Parathyroid adenoma (tissue), 2 donors: Measurements from ENCODE around the gene SCN4B.

Source experiments
- H2AFZ ChIP-seq: fragments of 300-600 bp; sonication (generic); one replicate; pipeline ENCODE4 v1.7.0; 2017; ENCODE audit warnings: antibody characterized with exemption, mild to moderate bottlenecking
- H3K27ac ChIP-seq: fragments of 300-600 bp; sonication (generic); one replicate; pipeline ENCODE4 v1.7.0; 2017
- H3K27me3 ChIP-seq: fragments of 300-600 bp; sonication (generic); one replicate; pipeline ENCODE4 v1.7.0; 2017; ENCODE audit warnings: low read length; ENCODE audit not compliant: control insufficient read depth, insufficient read depth
- H3K36me3 ChIP-seq: fragments of 300-600 bp; sonication (generic); one replicate; pipeline ENCODE4 v1.7.0; 2017; ENCODE audit warnings: low read length; ENCODE audit not compliant: control insufficient read depth, insufficient read depth
- H3K4me1 ChIP-seq: fragments of 300-600 bp; sonication (generic); one replicate; pipeline ENCODE4 v1.7.0; 2017; ENCODE audit warnings: control low read depth
- H3K4me2 ChIP-seq: fragments of 300-600 bp; sonication (generic); one replicate; pipeline ENCODE4 v1.7.0; 2017; ENCODE audit warnings: low read length
- H3K4me3 ChIP-seq: fragments of 300-600 bp; sonication (generic); one replicate; pipeline ENCODE4 v1.7.0; 2017; ENCODE audit warnings: low read depth, low read length
- H3K79me2 ChIP-seq: fragments of 300-600 bp; sonication (generic); one replicate; pipeline ENCODE4 v1.7.0; 2017; ENCODE audit warnings: control low read depth
- H3K9ac ChIP-seq: fragments of 300-600 bp; sonication (generic); one replicate; pipeline ENCODE4 v1.7.0; 2017; ENCODE audit warnings: mild to moderate bottlenecking
- H3K9me3 ChIP-seq: fragments of 300-600 bp; sonication (generic); one replicate; pipeline ENCODE4 v1.7.0; 2017; ENCODE audit warnings: low read length; ENCODE audit not compliant: control insufficient read depth
- TF ChIP-seq, protein P1 (sequence below): fragments of 300-600 bp; sonication (generic); IDR thresholded peaks from one replicate; pipeline ENCODE4 v1.7.0; 2017; ENCODE audit warnings: antibody characterized with exemption, mild to moderate bottlenecking
- donor health status: primary hyperparathyroidism.

The SCN4B gene

DNA sequence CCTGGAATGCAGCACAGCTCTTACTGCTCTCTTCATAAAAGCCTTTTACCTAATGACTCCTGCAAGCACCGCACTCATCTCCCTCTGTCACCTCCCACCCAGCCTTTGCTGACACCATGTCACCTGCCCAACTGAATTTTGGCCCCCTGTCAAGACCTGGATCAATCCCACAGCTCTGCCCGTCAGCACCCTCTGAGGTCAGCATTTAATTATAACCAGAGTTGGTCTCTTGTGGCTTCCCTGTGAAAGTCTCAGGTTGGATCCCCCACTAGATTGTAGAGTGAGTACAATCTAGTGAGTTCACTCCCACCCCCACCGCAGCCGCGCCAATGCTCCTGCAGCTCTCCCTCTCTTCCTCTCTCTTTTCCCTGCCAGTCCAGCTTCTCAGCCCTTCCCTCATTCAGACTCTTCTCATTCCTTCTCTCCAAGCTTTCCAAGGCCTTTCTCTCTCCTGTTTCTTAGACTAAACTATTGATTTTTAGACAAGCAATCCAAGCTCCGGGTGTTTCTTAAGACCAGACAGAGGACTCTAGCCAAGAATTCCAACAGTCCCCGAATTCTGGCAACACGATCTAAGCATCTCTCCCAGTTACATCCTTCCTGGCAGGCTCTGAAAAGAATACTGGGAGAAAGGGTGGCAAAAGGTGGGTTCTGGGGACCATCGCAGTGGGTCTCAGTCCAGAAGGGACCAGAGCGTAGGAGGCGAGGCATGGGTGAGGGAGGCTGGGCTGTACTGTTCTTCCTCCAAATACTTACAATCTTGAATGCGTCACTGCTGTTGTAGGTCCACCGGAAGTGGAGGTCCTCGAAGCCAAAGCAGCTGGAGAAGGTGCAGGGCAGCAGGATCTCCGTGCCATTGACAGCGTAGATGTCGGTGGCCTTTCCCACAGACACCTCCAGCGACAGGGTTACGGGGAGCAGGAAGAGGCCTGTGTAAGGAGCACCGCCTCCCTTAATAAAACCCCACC lies 8.0 kb downstream of the SCN4B start:
- no peak overlapping the region for H3K9ac ChIP-seq
- no peak overlapping the region for H3K27ac ChIP-seq
- no peaks in the 10 kb centered on the region for H3K79me2 ChIP-seq
- H2AFZ ChIP-seq, result no peak overlapping the region
- no peaks in the 10 kb centered on the region for H3K4me1 ChIP-seq
- no peaks in the 10 kb centered on the region for H3K27me3 ChIP-seq
- H3K9me3 ChIP-seq, result no peaks in the 10 kb centered on the region
- no peak overlapping the region for H3K4me2 ChIP-seq
- TF ChIP-seq, protein P1, sequence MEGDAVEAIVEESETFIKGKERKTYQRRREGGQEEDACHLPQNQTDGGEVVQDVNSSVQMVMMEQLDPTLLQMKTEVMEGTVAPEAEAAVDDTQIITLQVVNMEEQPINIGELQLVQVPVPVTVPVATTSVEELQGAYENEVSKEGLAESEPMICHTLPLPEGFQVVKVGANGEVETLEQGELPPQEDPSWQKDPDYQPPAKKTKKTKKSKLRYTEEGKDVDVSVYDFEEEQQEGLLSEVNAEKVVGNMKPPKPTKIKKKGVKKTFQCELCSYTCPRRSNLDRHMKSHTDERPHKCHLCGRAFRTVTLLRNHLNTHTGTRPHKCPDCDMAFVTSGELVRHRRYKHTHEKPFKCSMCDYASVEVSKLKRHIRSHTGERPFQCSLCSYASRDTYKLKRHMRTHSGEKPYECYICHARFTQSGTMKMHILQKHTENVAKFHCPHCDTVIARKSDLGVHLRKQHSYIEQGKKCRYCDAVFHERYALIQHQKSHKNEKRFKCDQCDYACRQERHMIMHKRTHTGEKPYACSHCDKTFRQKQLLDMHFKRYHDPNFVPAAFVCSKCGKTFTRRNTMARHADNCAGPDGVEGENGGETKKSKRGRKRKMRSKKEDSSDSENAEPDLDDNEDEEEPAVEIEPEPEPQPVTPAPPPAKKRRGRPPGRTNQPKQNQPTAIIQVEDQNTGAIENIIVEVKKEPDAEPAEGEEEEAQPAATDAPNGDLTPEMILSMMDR, result no peak
- H3K36me3 ChIP-seq, result no peaks in the 10 kb centered on the region
- H3K4me3 ChIP-seq, result no peak overlapping the region

DNA sequence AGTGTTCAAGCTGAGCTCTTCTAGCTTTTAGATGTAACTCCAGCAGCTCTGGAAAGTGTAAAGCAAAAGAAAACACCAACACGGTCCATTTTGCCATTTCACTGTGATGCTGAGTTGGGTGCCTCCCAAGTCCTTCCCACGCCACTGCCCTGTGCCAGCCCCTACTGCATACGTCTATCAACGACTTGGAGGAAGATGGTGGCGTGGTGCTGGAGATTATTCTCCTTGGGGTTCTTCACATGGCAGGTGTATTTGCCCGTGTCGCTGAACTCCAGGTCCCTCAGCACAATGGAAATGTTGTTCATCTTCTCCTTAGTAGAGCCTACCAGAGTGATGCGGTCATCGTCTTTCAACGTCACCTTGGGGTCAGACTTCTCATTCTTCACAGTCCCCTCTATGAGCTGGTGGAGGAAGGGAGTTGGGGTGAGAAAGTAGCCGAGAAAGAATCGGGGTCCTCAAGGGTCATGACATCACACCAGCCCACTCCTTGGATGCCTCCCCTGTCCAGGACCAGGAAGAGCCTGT lies 8.9 kb downstream of the SCN4B start:
- Histone ChIP-seq H3K4me2 (no peak overlapping the region), H3K27me3 (no peaks in the 10 kb centered on the region), H2AFZ (no peak overlapping the region), H3K79me2 (no peaks in the 10 kb centered on the region), H3K4me1 (no peaks in the 10 kb centered on the region), H3K9me3 (no peaks in the 10 kb centered on the region), H3K36me3 (no peaks in the 10 kb centered on the region), H3K27ac (no peak overlapping the region), H3K9ac (no peak overlapping the region), H3K4me3 (no peak overlapping the region)
- TF ChIP-seq, protein P1, result no peak

DNA sequence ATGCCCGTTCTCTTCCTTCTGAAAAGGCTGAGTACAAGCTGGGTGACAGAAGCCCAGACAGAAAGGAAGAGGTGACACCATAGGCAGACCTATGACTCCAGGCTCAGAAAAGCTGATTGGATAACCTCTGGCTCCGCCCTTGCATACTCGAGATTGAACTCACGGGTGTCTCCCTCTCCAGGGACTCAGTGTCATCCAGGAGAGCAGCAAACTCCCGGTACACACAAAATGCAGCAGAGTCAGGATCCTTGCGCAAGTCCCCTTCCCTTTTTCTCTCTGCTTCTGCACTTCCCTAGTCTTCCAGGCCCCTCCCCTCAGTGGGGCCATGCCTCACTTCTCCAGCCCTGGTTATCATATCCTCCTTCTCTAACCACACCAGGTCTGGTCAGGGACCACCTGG lies 9.8 kb downstream of the SCN4B start:
- Histone ChIP-seq H3K4me2 (no peak overlapping the region), H3K36me3 (no peaks in the 10 kb centered on the region), H3K9me3 (no peaks in the 10 kb centered on the region), H3K9ac (no peak overlapping the region), H3K27ac (no peak overlapping the region), H3K79me2 (no peaks in the 10 kb centered on the region), H3K27me3 (no peaks in the 10 kb centered on the region), H2AFZ (no peak overlapping the region), H3K4me1 (no peaks in the 10 kb centered on the region), H3K4me3 (no peak overlapping the region)
- TF ChIP-seq, protein P1, result no peak

DNA sequence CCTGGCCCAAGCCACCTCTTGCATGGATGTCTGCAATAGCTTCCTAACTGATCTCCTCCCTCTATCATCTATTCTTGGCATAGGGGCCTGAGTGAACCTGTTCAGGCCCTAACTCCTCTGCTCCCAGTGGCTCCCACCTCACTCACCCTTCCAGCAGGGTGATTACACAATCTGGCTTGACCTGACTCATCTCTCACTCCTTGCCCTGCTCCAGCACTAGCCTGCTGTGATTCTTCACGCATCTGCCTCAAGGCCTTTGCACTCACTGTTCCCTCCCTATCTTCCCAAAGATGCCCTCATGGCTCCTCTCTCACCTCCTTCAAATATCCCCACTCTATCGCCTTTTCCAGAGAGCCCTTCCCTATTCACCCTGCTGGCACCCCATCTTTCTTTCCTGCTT lies 10.5 kb downstream of the SCN4B start:
- no peak overlapping the region for H3K4me2 ChIP-seq
- H3K36me3 ChIP-seq, result no peaks in the 10 kb centered on the region
- no peaks in the 10 kb centered on the region for H3K4me1 ChIP-seq
- H3K27ac ChIP-seq, result no peak overlapping the region
- no peaks in the 10 kb centered on the region for H3K27me3 ChIP-seq
- TF ChIP-seq, protein P1, result no peak
- H3K79me2 ChIP-seq, result no peaks in the 10 kb centered on the region
- no peak overlapping the region for H2AFZ ChIP-seq
- H3K9me3 ChIP-seq, result no peaks in the 10 kb centered on the region
- H3K9ac ChIP-seq, result no peak overlapping the region
- H3K4me3 ChIP-seq, result no peak overlapping the region
